Calu3 (cell line): Measurements from ENCODE around the gene ACY1. TPM values are rescaled to one million over a fixed set of nuclear protein-coding genes. Genes with fewer than 3 reads are reported as not detected.

Experiments used
- BruUV-seq: library from RNA; stranded (reverse); fragments of 400-500 nt; replicated peaks from 2 replicates; lab custom pipeline; 2021; lab: Mats Ljungman, UMichigan
- CTCF ChIA-PET: fragments of 300-600 bp; sonication (Branson Sonifier 250); formaldehyde crosslinking; loops from one replicate; lab custom pipeline; 2022; ENCODE audit warnings: antibody characterized with exemption; lab: Charles Lee
- DNase-seq: peaks from one replicate; pipeline ENCODE4 v3.0.0; 2022
- H3K27ac Mint-ChIP-seq: one replicate; pipeline ENCODE4 v1.8.0; 2022; ENCODE audit warnings: mixed read lengths; ENCODE audit not compliant: unreplicated experiment
- H3K27me3 Mint-ChIP-seq: one replicate; pipeline ENCODE4 v1.8.0; 2022; ENCODE audit warnings: mixed read lengths; ENCODE audit not compliant: unreplicated experiment
- H3K36me3 Mint-ChIP-seq: one replicate; pipeline ENCODE4 v1.8.0; 2022; ENCODE audit warnings: mild to moderate bottlenecking, moderate library complexity, mixed read lengths; ENCODE audit not compliant: insufficient read depth, unreplicated experiment
- H3K4me1 Mint-ChIP-seq: one replicate; pipeline ENCODE4 v1.8.0; 2022; ENCODE audit warnings: mild to moderate bottlenecking, low read depth, mixed read lengths; ENCODE audit not compliant: unreplicated experiment
- H3K4me3 Mint-ChIP-seq: one replicate; pipeline ENCODE4 v1.8.0; 2022; ENCODE audit warnings: mild to moderate bottlenecking, low read depth, moderate library complexity, mixed read lengths; ENCODE audit not compliant: unreplicated experiment
- H3K9me3 Mint-ChIP-seq: one replicate; pipeline ENCODE4 v1.8.0; 2022; ENCODE audit warnings: low read depth, mixed read lengths; ENCODE audit not compliant: unreplicated experiment
- intact Hi-C: fragments of 100-400 bp; cut with micrococcal nuclease; formaldehyde crosslinking; loops from one replicate; pipeline ENCODE4 v1.10.0; 2022; ENCODE audit not compliant: unreplicated experiment
- total RNA-seq: library from RNA; stranded (reverse); gene quantifications from 2 replicates; pipeline ENCODE4 v1.2.3, GENCODE V29; 2022
- TF ChIP-seq, protein P1 (sequence below): fragments of 200-600 bp; IDR thresholded peaks from one replicate; pipeline ENCODE4 v1.8.0; 2022; ENCODE audit warnings: antibody characterized with exemption; ENCODE audit not compliant: unreplicated experiment

ACY1 gene
- total RNA-seq, 1 experiment from 2014 or later, result 74.9 TPM

- H3K36me3 Mint-ChIP-seq, result peaks cover 44% of the 10 kb centered on the region
- TF ChIP-seq, protein P1, sequence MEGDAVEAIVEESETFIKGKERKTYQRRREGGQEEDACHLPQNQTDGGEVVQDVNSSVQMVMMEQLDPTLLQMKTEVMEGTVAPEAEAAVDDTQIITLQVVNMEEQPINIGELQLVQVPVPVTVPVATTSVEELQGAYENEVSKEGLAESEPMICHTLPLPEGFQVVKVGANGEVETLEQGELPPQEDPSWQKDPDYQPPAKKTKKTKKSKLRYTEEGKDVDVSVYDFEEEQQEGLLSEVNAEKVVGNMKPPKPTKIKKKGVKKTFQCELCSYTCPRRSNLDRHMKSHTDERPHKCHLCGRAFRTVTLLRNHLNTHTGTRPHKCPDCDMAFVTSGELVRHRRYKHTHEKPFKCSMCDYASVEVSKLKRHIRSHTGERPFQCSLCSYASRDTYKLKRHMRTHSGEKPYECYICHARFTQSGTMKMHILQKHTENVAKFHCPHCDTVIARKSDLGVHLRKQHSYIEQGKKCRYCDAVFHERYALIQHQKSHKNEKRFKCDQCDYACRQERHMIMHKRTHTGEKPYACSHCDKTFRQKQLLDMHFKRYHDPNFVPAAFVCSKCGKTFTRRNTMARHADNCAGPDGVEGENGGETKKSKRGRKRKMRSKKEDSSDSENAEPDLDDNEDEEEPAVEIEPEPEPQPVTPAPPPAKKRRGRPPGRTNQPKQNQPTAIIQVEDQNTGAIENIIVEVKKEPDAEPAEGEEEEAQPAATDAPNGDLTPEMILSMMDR, result no peak
- H3K9me3 Mint-ChIP-seq, result no peaks in the 10 kb centered on the region
- H3K4me1 Mint-ChIP-seq, result peaks cover 8% of the 10 kb centered on the region
- no peak overlapping the region for H3K27ac Mint-ChIP-seq
- H3K4me3 Mint-ChIP-seq, result no peak overlapping the region
- intact Hi-C loops, result no loop called here
- CTCF ChIA-PET, result no interaction called here
- BruUV-seq, result no TSS peak
- no peak for DNase-seq
- no peaks in the 10 kb centered on the region for H3K27me3 Mint-ChIP-seq
Observed at GRCh38 chr3:51935886-51936755, 47.2 kb upstream of the ACY1 start.

- Mint-ChIP-seq H3K36me3 (peaks cover 48% of the 10 kb centered on the region), H3K27ac (no peak overlapping the region), H3K4me1 (peaks cover 9% of the 10 kb centered on the region), H3K9me3 (no peaks in the 10 kb centered on the region), H3K27me3 (no peaks in the 10 kb centered on the region), H3K4me3 (no peak overlapping the region)
- CTCF ChIA-PET, result no interaction called here
- no peak for DNase-seq
- intact Hi-C loops, result no loop called here
- TF ChIP-seq, protein P1, result no peak
- no TSS peak for BruUV-seq
Observed at GRCh38 chr3:51937014-51937413, 46.3 kb upstream of the ACY1 start.

DNA sequence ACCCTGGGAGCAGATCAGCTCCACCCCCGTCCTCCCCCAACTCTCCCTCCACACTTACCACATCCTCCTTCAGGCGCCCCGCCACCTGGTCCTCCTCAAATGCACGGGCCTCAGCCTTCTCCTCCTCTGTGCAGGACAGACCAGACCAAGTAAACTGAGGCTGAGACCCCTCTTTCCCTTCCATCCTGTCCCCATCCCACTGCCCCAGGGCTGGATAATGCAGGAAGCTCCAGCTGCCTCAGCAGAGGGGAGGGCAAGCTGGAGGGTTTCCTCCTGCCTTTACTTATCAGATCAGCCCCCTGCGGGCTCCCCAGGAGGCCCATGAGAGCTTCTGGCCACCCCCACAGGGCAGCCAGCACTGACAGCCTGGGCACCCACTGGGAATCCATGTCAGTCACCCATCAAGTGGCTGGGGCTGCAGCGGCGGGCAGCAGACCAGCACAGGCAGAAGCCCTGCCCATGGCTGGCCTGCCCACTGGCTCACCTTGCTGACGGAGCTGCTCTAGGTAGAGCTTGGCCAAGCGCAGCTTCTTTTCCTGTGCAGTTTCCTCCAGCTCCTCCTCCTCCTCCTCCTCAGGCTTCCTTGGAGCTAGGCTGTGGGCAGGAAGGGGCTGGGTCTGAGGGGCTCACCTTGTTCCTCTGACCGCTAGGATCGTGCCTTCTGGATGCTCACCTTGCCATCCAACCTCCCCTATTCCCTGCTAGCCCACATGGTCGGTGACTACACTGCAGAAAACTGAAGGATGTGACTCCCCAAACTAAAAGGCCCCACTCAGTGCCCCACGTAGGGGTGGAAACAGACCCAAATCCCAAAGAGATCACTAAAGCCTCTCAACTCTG, 45.5 kb upstream of the ACY1 start:
- Mint-ChIP-seq H3K36me3 (peaks cover 56% of the 10 kb centered on the region), H3K4me3 (no peak overlapping the region), H3K9me3 (no peaks in the 10 kb centered on the region), H3K4me1 (peaks cover 11% of the 10 kb centered on the region), H3K27me3 (no peaks in the 10 kb centered on the region), H3K27ac (no peak overlapping the region)
- BruUV-seq, result no TSS peak
- TF ChIP-seq, protein P1, result no peak
- no peak for DNase-seq
- CTCF ChIA-PET, result no interaction called here
- intact Hi-C loops, result no loop called here

DNA sequence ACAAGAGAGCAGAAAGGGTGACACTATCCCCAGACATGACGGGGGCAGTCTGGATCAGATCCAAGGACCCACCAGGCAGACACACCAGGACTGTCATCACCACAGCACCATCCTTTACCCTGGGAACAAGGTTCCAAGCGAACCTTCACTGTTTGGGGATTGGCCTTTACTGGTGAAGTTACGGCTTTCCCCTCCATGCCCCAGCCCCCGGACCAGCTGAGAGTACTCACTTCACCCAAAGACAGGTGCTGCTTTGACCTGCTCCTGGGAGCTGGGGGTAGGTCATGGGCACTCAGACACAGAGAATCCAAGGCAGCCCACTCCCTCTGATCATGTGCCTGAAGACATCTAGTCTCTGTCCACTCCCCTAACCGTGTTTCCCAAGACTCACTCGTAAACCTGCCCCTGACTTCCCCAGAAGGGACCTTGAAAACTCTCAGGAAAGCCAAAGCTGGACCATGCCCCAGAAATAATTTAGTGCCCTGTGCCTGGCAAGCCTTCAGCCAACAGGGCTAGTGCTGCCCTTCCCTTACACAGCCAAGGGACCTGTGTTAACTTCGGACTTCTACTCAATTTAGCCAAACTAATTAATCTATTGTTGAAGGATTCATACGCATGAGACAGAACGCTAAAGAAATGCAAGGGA, 44.4 kb upstream of the ACY1 start:
- no peaks in the 10 kb centered on the region for H3K27me3 Mint-ChIP-seq
- CTCF ChIA-PET, result no interaction called here
- DNase-seq, result no peak
- H3K27ac Mint-ChIP-seq, result no peak overlapping the region
- H3K4me1 Mint-ChIP-seq, result peaks cover 15% of the 10 kb centered on the region
- H3K9me3 Mint-ChIP-seq, result no peaks in the 10 kb centered on the region
- no peak overlapping the region for H3K4me3 Mint-ChIP-seq
- TF ChIP-seq, protein P1, result no peak
- H3K36me3 Mint-ChIP-seq, result peaks cover 52% of the 10 kb centered on the region
- intact Hi-C loops, result no loop called here
- no TSS peak for BruUV-seq
